Vagina (tissue), 2 donors: Measurements from ENCODE around the gene PRKAR1B. TPM values are rescaled to one million over a fixed set of nuclear protein-coding genes. Genes with fewer than 3 reads are reported as not detected.

Experiments
- DNase-seq, 2 donors: peaks; one replicate each; pipeline ENCODE4 v3.0.0-alpha.2; 2017; ENCODE audit errors: extremely low spot score in 2 of 2
- H3K27ac ChIP-seq: fragments of 200-600 bp; sonication (generic); one replicate; pipeline ENCODE4 v1.5.1; 2019
- H3K27me3 ChIP-seq: fragments of 200-600 bp; sonication (generic); one replicate; pipeline ENCODE4 v1.5.1; 2019
- H3K36me3 ChIP-seq, 2 donors: fragments of 200-600 bp; sonication (generic); one replicate each; pipeline ENCODE4 v1.5.1; 2017 to 2019
- H3K4me1 ChIP-seq: fragments of 200-600 bp; sonication (generic); one replicate; pipeline ENCODE4 v1.5.1; 2019
- H3K4me3 ChIP-seq, 2 donors: fragments of 200-600 bp; sonication (generic); 1 replicate in 1 of 2; 2 replicates in 1 of 2; pipeline ENCODE4 v1.5.1; 2016 to 2019
- H3K9me3 ChIP-seq: fragments of 200-600 bp; sonication (generic); one replicate; pipeline ENCODE4 v1.5.1; 2019
- CTCF ChIP-seq, 3 experiments: fragments of 450-650 bp in 2 of 3; fragments of 200-600 bp in 1 of 3; sonication (generic) in 1 of 3; IDR thresholded peaks; one replicate each; pipeline ENCODE4 v1.5.1; 2017 to 2019; ENCODE audit warnings: antibody characterized with exemption in 3 of 3, mild to moderate bottlenecking in 2 of 3, moderate library complexity in 2 of 3
- POLR2A ChIP-seq, 2 donors: fragments of 450-650 bp; IDR thresholded peaks; one replicate each; pipeline ENCODE4 v1.6.1; 2017; ENCODE audit warnings: antibody characterized with exemption in 2 of 2, mild to moderate bottlenecking in 2 of 2, moderate library complexity in 2 of 2
- POLR2AphosphoS5 ChIP-seq, 2 donors: sonication (generic); formaldehyde crosslinking; IDR thresholded peaks; one replicate each; pipeline ENCODE4 v1.9.0; 2017; ENCODE audit warnings: antibody characterized with exemption in 2 of 2, mild to moderate bottlenecking in 2 of 2, low read depth in 1 of 2; ENCODE audit not compliant: insufficient read depth in 1 of 2
- intact Hi-C: fragments of 100-400 bp; cut with DNase I; formaldehyde crosslinking; loops from one replicate; pipeline ENCODE4 v1.15.1; 2023
- total RNA-seq: library from RNA; depleted of rRNA; stranded (reverse); fragments of >200 nt; gene quantifications from one replicate; pipeline ENCODE4 v1.2.3, GENCODE V29; 2016

The PRKAR1B gene
- total RNA-seq, 1 donor from 2014 or later, result 31.4 TPM

GRCh38 chr7:503575-504111, 223.4 kb downstream of the PRKAR1B start:
- Histone ChIP-seq H3K27me3 (no peaks in the 10 kb centered on the region), H3K9me3 (no peaks in the 10 kb centered on the region), H3K27ac (no peak overlapping the region), H3K36me3 (peaks cover 0 to 22% of the 10 kb centered on the region in 2 donors), H3K4me1 (peaks cover 20% of the 10 kb centered on the region), H3K4me3 (no peak overlapping the region)
- TF ChIP-seq POLR2A (IDR thresholded peaks at IDR 0.05), result no peak
- no peak for TF ChIP-seq POLR2AphosphoS5 (IDR thresholded peaks at IDR 0.05; ENCODE audit: insufficient read depth in 1 of 2, low read depth in 1 of 2)
- no peak for TF ChIP-seq CTCF (IDR thresholded peaks at IDR 0.05)
- no peak for DNase-seq
- intact Hi-C loops, result no loop called here

GRCh38 chr7:502296-502695, 224.8 kb downstream of the PRKAR1B start:
- no peaks in the 10 kb centered on the region for H3K9me3 ChIP-seq
- no peak overlapping the region for H3K27ac ChIP-seq
- H3K4me3 ChIP-seq, result no peak overlapping the region
- no peaks in the 10 kb centered on the region for H3K27me3 ChIP-seq
- no peak for DNase-seq
- H3K4me1 ChIP-seq, result peaks cover 20% of the 10 kb centered on the region
- intact Hi-C loops, result no loop called here
- peaks cover 0 to 22% of the 10 kb centered on the region in 2 donors for H3K36me3 ChIP-seq
- TF ChIP-seq POLR2A (IDR thresholded peaks at IDR 0.05) (no peak), POLR2AphosphoS5 (IDR thresholded peaks at IDR 0.05; ENCODE audit: insufficient read depth in 1 of 2, low read depth in 1 of 2) (no peak), CTCF (IDR thresholded peaks at IDR 0.05) (no peak)

GRCh38 chr7:501526-501925, 225.6 kb downstream of the PRKAR1B start:
- Histone ChIP-seq H3K36me3 (peaks cover 0 to 22% of the 10 kb centered on the region in 2 donors), H3K4me1 (peaks cover 20% of the 10 kb centered on the region), H3K27ac (no peak overlapping the region), H3K4me3 (no peak overlapping the region), H3K27me3 (no peaks in the 10 kb centered on the region), H3K9me3 (no peaks in the 10 kb centered on the region)
- DNase-seq, result no peak
- no peak for TF ChIP-seq POLR2A (IDR thresholded peaks at IDR 0.05)
- no peak for TF ChIP-seq POLR2AphosphoS5 (IDR thresholded peaks at IDR 0.05; ENCODE audit: insufficient read depth in 1 of 2, low read depth in 1 of 2)
- no peak for TF ChIP-seq CTCF (IDR thresholded peaks at IDR 0.05)
- intact Hi-C loops, result no loop called here

GRCh38 chr7:500521-501420, 226.3 kb downstream of the PRKAR1B start:
- no peak for DNase-seq
- H3K36me3 ChIP-seq, result peaks cover 0 to 22% of the 10 kb centered on the region in 2 donors
- intact Hi-C loops, result no loop called here

More at GRCh38 chr7:500521-501420, 226.3 kb downstream of the PRKAR1B start:
- peaks cover 20% of the 10 kb centered on the region for H3K4me1 ChIP-seq
- H3K27me3 ChIP-seq, result no peaks in the 10 kb centered on the region
- H3K9me3 ChIP-seq, result no peaks in the 10 kb centered on the region
- H3K27ac ChIP-seq, result no peak overlapping the region
- H3K4me3 ChIP-seq, result no peak overlapping the region
- TF ChIP-seq POLR2AphosphoS5 (IDR thresholded peaks at IDR 0.05; ENCODE audit: insufficient read depth in 1 of 2, low read depth in 1 of 2) (no peak), CTCF (IDR thresholded peaks at IDR 0.05) (no peak), POLR2A (IDR thresholded peaks at IDR 0.05) (no peak)
